Activated naive CD8-positive, alpha-beta T cell treated with anti-CD3 and anti-CD28 coated beads, Interleukin-2, amount 50 U/mL, for 24 hours (primary cell): ENCODE results near the gene POLR1D.
A peak's percentile ranks its signal among the peaks of the same experiment; 100 is the strongest.

Experiments
- ATAC-seq: fragments of 150-1000 bp; cut with Tn5 transposase; one replicate; pipeline ENCODE4 v1.10.0; 2021
- DNase-seq: peaks from one replicate; pipeline ENCODE4 v3.0.0; 2021
- H3K27ac Mint-ChIP-seq: one replicate; pipeline ENCODE4 v1.8.0; 2021; ENCODE audit warnings: mild to moderate bottlenecking, mixed read lengths
- H3K27me3 Mint-ChIP-seq: one replicate; pipeline ENCODE4 v1.8.0; 2021; ENCODE audit warnings: mixed read lengths
- H3K36me3 Mint-ChIP-seq: one replicate; pipeline ENCODE4 v1.8.0; 2021; ENCODE audit warnings: low read depth, mixed read lengths
- H3K4me1 Mint-ChIP-seq: one replicate; pipeline ENCODE4 v1.8.0; 2021; ENCODE audit warnings: mixed read lengths
- H3K4me3 Mint-ChIP-seq: one replicate; pipeline ENCODE4 v1.8.0; 2021; ENCODE audit warnings: mild to moderate bottlenecking, moderate library complexity, mixed read lengths
- H3K9me3 Mint-ChIP-seq: one replicate; pipeline ENCODE4 v1.8.0; 2021; ENCODE audit warnings: mixed read lengths

Gene POLR1D

GRCh38 chr13:27621366-27622101 lies at the start of gene POLR1D:
POLR1D (plus strand) TSS chr13:27621892; CDS start chr13:27621984, 92 bp downstream.
- Mint-ChIP-seq H3K36me3 (peaks cover 39% of the 10 kb centered on the region), H3K9me3 (no peaks in the 10 kb centered on the region)
- ATAC-seq: peak; percentile 69

GRCh38 chr13:27572234-27572901 lies 49.3 kb upstream of the POLR1D start:
- ATAC-seq: no peak
- H3K36me3 Mint-ChIP-seq: peaks cover 9% of the 10 kb centered on the region
- H3K4me3 Mint-ChIP-seq: no peak overlapping the region
- no peaks in the 10 kb centered on the region for H3K9me3 Mint-ChIP-seq
- no peak overlapping the region for H3K27ac Mint-ChIP-seq
- DNase-seq: no peak
- peaks cover 15% of the 10 kb centered on the region for H3K4me1 Mint-ChIP-seq
- no peaks in the 10 kb centered on the region for H3K27me3 Mint-ChIP-seq

More at GRCh38 chr13:27621366-27622101, at the start of gene POLR1D:
- peak within 1 kb of the TSS; percentile 95 for H3K27ac Mint-ChIP-seq
- peak; percentile 79 for DNase-seq
- peaks cover 63% of the 10 kb centered on the region for H3K4me1 Mint-ChIP-seq
- no peaks in the 10 kb centered on the region for H3K27me3 Mint-ChIP-seq
- H3K4me3 Mint-ChIP-seq: peak within 1 kb of the TSS; percentile 98

GRCh38 chr13:27573265-27573664 lies 48.4 kb upstream of the POLR1D start:
- Mint-ChIP-seq H3K27ac (no peak overlapping the region), H3K36me3 (peaks cover 12% of the 10 kb centered on the region), H3K4me1 (peaks cover 15% of the 10 kb centered on the region), H3K4me3 (no peak overlapping the region), H3K9me3 (no peaks in the 10 kb centered on the region), H3K27me3 (no peaks in the 10 kb centered on the region)
- DNase-seq: no peak
- ATAC-seq: peak; percentile 36

GRCh38 chr13:27574661-27575060 lies 47.0 kb upstream of the POLR1D start:
- no peak for DNase-seq
- Mint-ChIP-seq H3K27ac (no peak overlapping the region), H3K9me3 (no peaks in the 10 kb centered on the region), H3K27me3 (no peaks in the 10 kb centered on the region), H3K36me3 (peaks cover 18% of the 10 kb centered on the region), H3K4me1 (peaks cover 15% of the 10 kb centered on the region), H3K4me3 (no peak overlapping the region)
- no peak for ATAC-seq

GRCh38 chr13:27578121-27579030 lies 43.3 kb upstream of the POLR1D start:
- no peak overlapping the region for H3K27ac Mint-ChIP-seq
- peaks cover 17% of the 10 kb centered on the region for H3K36me3 Mint-ChIP-seq
- no peaks in the 10 kb centered on the region for H3K9me3 Mint-ChIP-seq
- DNase-seq (no peak), ATAC-seq (no peak)
- no peaks in the 10 kb centered on the region for H3K27me3 Mint-ChIP-seq
- H3K4me1 Mint-ChIP-seq: peaks cover 8% of the 10 kb centered on the region
- no peak overlapping the region for H3K4me3 Mint-ChIP-seq

GRCh38 chr13:27583645-27584044 lies 38.0 kb upstream of the POLR1D start:
- H3K4me3 Mint-ChIP-seq: no peak overlapping the region
- ATAC-seq (no peak), DNase-seq (no peak)
- H3K36me3 Mint-ChIP-seq: peaks cover 4% of the 10 kb centered on the region
- H3K27ac Mint-ChIP-seq: no peak overlapping the region
- H3K9me3 Mint-ChIP-seq: peaks cover 6% of the 10 kb centered on the region
- no peaks in the 10 kb centered on the region for H3K27me3 Mint-ChIP-seq
- peaks cover 19% of the 10 kb centered on the region for H3K4me1 Mint-ChIP-seq

- Mint-ChIP-seq H3K9me3 (peaks cover 6% of the 10 kb centered on the region), H3K36me3 (no peaks in the 10 kb centered on the region), H3K4me3 (no peak overlapping the region), H3K4me1 (peaks cover 19% of the 10 kb centered on the region), H3K27ac (no peak overlapping the region), H3K27me3 (no peaks in the 10 kb centered on the region)
- DNase-seq (no peak), ATAC-seq (no peak)
Observed at GRCh38 chr13:27587095-27587746, 34.5 kb upstream of the POLR1D start.

- H3K27ac Mint-ChIP-seq: no peak overlapping the region
- H3K4me3 Mint-ChIP-seq: no peak overlapping the region
- no peak for DNase-seq
- peaks cover 6% of the 10 kb centered on the region for H3K9me3 Mint-ChIP-seq
- no peaks in the 10 kb centered on the region for H3K27me3 Mint-ChIP-seq
- no peaks in the 10 kb centered on the region for H3K36me3 Mint-ChIP-seq
- ATAC-seq: no peak
- peaks cover 19% of the 10 kb centered on the region for H3K4me1 Mint-ChIP-seq
Observed at GRCh38 chr13:27588405-27588804, 33.3 kb upstream of the POLR1D start.

GRCh38 chr13:27592865-27593264 lies 28.8 kb upstream of the POLR1D start:
- H3K27me3 Mint-ChIP-seq: no peaks in the 10 kb centered on the region
- no peak overlapping the region for H3K27ac Mint-ChIP-seq
- H3K36me3 Mint-ChIP-seq: no peaks in the 10 kb centered on the region
- no peak for ATAC-seq
- no peak overlapping the region for H3K4me3 Mint-ChIP-seq
- no peak for DNase-seq
- peaks cover 6% of the 10 kb centered on the region for H3K9me3 Mint-ChIP-seq
- H3K4me1 Mint-ChIP-seq: no peaks in the 10 kb centered on the region

- Mint-ChIP-seq H3K27me3 (no peaks in the 10 kb centered on the region), H3K9me3 (peaks cover 3% of the 10 kb centered on the region), H3K4me3 (no peak overlapping the region), H3K27ac (no peak overlapping the region), H3K4me1 (no peaks in the 10 kb centered on the region), H3K36me3 (no peaks in the 10 kb centered on the region)
- no peak for DNase-seq
- ATAC-seq: peak; percentile 72
Observed at GRCh38 chr13:27593267-27593666, 28.4 kb upstream of the POLR1D start.

GRCh38 chr13:27595055-27595811 lies 26.5 kb upstream of the POLR1D start:
- ATAC-seq: no peak
- DNase-seq: no peak
- H3K4me1 Mint-ChIP-seq: peaks cover 3% of the 10 kb centered on the region

GRCh38 chr13:27599096-27599495 lies 22.6 kb upstream of the POLR1D start:
- Mint-ChIP-seq H3K4me3 (no peak overlapping the region), H3K27ac (no peak overlapping the region), H3K27me3 (no peaks in the 10 kb centered on the region), H3K4me1 (peaks cover 11% of the 10 kb centered on the region), H3K9me3 (no peaks in the 10 kb centered on the region), H3K36me3 (peaks cover 2% of the 10 kb centered on the region)
- ATAC-seq (no peak), DNase-seq (no peak)

More at GRCh38 chr13:27595055-27595811, 26.5 kb upstream of the POLR1D start:
- Mint-ChIP-seq H3K27ac (no peak overlapping the region), H3K36me3 (no peaks in the 10 kb centered on the region), H3K27me3 (no peaks in the 10 kb centered on the region), H3K4me3 (no peak overlapping the region), H3K9me3 (no peaks in the 10 kb centered on the region)

- Mint-ChIP-seq H3K36me3 (peaks cover 4% of the 10 kb centered on the region), H3K27me3 (no peaks in the 10 kb centered on the region), H3K27ac (no peak overlapping the region), H3K4me3 (no peak overlapping the region), H3K4me1 (peaks cover 14% of the 10 kb centered on the region), H3K9me3 (no peaks in the 10 kb centered on the region)
- ATAC-seq: no peak
- DNase-seq: no peak
Observed at GRCh38 chr13:27599845-27600553, 21.7 kb upstream of the POLR1D start.
